ENCODE measurements around the gene LRRC25.

DNA sequence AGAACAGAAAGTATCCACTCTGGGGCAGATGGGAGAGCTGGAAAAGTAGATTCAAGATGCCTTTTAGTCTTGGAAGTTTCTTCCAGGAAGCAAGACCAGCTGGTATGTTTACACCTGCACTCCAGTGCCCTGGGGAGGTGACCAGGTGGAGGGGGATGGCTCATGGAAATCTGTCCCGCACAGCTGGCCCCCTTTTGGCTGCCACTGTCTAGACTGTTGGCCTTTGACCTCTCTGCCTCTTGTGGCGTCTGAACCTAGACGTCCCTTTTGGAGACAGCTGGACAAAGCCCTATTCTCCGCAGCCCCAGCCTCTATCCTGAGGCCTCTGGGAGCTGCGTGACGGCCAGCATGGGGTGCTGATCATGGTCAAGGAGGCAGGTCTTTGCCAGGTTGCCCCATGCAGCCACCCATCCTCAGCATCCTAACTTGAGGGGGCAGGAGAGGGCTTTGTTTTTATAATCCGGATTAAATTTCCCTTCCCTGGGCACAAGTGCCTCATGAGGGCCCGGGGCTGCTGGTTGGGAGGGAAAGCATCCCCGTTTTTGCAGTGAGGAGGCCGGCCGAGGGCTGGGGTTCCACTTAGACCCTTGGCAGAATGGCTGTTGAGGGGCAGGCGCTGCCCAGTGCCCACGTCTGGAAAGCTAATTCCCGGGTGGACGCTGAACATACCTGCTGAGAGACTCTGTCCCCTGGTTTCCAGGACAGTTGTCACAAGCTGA is 28.8 kb downstream of the LRRC25 start:
- TF ChIP-seq POLR2A (IDR thresholded peaks at IDR 0.05): no peak
- TF ChIP-seq, protein P1, sequence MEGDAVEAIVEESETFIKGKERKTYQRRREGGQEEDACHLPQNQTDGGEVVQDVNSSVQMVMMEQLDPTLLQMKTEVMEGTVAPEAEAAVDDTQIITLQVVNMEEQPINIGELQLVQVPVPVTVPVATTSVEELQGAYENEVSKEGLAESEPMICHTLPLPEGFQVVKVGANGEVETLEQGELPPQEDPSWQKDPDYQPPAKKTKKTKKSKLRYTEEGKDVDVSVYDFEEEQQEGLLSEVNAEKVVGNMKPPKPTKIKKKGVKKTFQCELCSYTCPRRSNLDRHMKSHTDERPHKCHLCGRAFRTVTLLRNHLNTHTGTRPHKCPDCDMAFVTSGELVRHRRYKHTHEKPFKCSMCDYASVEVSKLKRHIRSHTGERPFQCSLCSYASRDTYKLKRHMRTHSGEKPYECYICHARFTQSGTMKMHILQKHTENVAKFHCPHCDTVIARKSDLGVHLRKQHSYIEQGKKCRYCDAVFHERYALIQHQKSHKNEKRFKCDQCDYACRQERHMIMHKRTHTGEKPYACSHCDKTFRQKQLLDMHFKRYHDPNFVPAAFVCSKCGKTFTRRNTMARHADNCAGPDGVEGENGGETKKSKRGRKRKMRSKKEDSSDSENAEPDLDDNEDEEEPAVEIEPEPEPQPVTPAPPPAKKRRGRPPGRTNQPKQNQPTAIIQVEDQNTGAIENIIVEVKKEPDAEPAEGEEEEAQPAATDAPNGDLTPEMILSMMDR (IDR thresholded peaks at IDR 0.05): no peak
- no peak for TF ChIP-seq POLR2AphosphoS5 (IDR thresholded peaks at IDR 0.05)
- peak in 1 of 4 donors; percentile 64 for TF ChIP-seq EP300 (IDR thresholded peaks at IDR 0.05)

All from upper lobe of left lung (tissue), 4 donors.